Measurements from ENCODE around the gene ZNF425.

DNA sequence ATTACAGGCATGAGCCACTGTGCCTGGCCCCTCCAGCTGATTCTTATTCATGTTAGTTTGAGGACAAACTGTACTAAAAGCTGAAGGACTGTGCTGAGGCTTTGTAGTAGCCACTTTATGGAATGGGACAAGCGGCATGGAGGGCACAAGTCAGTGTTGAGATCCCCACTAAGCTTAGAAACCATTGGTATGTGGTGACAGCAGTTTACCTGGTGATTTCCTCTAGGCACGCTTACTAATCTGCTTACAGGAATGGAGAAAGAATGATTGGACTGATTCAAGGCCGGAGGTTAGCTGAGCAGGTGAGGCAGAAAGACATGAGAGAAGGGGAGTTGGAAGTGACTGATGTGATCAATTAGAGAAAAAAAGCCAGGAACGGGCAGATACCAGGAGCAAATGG is 24.9 kb upstream of the ZNF425 start:
- no peak for TF ChIP-seq POLR2AphosphoS5 (IDR thresholded peaks at IDR 0.05; ENCODE audit: low read depth, low read length)
- TF ChIP-seq, protein P1, sequence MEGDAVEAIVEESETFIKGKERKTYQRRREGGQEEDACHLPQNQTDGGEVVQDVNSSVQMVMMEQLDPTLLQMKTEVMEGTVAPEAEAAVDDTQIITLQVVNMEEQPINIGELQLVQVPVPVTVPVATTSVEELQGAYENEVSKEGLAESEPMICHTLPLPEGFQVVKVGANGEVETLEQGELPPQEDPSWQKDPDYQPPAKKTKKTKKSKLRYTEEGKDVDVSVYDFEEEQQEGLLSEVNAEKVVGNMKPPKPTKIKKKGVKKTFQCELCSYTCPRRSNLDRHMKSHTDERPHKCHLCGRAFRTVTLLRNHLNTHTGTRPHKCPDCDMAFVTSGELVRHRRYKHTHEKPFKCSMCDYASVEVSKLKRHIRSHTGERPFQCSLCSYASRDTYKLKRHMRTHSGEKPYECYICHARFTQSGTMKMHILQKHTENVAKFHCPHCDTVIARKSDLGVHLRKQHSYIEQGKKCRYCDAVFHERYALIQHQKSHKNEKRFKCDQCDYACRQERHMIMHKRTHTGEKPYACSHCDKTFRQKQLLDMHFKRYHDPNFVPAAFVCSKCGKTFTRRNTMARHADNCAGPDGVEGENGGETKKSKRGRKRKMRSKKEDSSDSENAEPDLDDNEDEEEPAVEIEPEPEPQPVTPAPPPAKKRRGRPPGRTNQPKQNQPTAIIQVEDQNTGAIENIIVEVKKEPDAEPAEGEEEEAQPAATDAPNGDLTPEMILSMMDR (IDR thresholded peaks at IDR 0.05) = no peak
- no peak for TF ChIP-seq SIN3A (IDR thresholded peaks at IDR 0.05; ENCODE audit: borderline replicate concordance, insufficient read depth, low read depth, low read length)

Data from Panc1 (cell line).